IMR-90 (cell line): ENCODE results near the gene SLC2A10. TPM values are rescaled to one million over a fixed set of nuclear protein-coding genes. Genes with fewer than 3 reads are reported as not detected.

Source experiments
- ATAC-seq: fragments of 200-7000 bp; cut with Tn5 transposase; 2 replicates; pipeline ENCODE4 v1.9.1; 2020; ENCODE audit warnings: low read depth, mild to moderate bottlenecking, moderate library complexity
- BruUV-seq: library from RNA; stranded (reverse); fragments of 400-500 nt; replicated peaks from 2 replicates; lab custom pipeline; 2021; lab: Mats Ljungman, UMichigan
- CTCF ChIA-PET: fragments of 300-600 bp; formaldehyde crosslinking; extraction: SDS; loops from one replicate; lab custom pipeline; 2021; ENCODE audit warnings: antibody characterized with exemption; lab: Yijun Ruan, JAX
- POLR2A ChIA-PET: fragments of 300-600 bp; sonication (Branson Sonifier 250); formaldehyde crosslinking; loops from one replicate; lab custom pipeline; 2022; ENCODE audit warnings: antibody characterized with exemption; ENCODE audit not compliant: unreplicated experiment; lab: Charles Lee
- DNase-seq: peaks from one replicate; pipeline ENCODE4 v3.0.0; 2013
- H2AFZ ChIP-seq: replicated peaks from 2 replicates; pipeline ENCODE3; 2013; ENCODE audit warnings: low read length, mild to moderate bottlenecking; ENCODE audit not compliant: poor library complexity
- H2AK5ac ChIP-seq: 2 replicates; pipeline ENCODE4 v1.6.1; 2013; ENCODE audit warnings: low read depth, low read length, inconsistent platforms
- H2AK9ac ChIP-seq: replicated peaks from 2 replicates; pipeline ENCODE3; 2013; ENCODE audit warnings: mild to moderate bottlenecking, low read depth, low read length, moderate library complexity; ENCODE audit not compliant: poor library complexity
- H2BK120ac ChIP-seq: 2 replicates; pipeline ENCODE4 v1.6.1; 2013; ENCODE audit warnings: low read depth, low read length, inconsistent platforms
- H2BK15ac ChIP-seq: 3 replicates; pipeline ENCODE4 v1.6.1; 2013; ENCODE audit warnings: low read depth, low read length, inconsistent platforms
- H2BK20ac ChIP-seq: 2 replicates; pipeline ENCODE4 v1.6.1; 2013; ENCODE audit warnings: low read depth, mild to moderate bottlenecking, inconsistent platforms, low read length, moderate library complexity
- H2BK5ac ChIP-seq: 2 replicates; pipeline ENCODE4 v1.6.1; 2013; ENCODE audit warnings: mild to moderate bottlenecking, low read depth, low read length, inconsistent platforms; ENCODE audit not compliant: poor library complexity, severe bottlenecking
- H3K14ac ChIP-seq: replicated peaks from 2 replicates; pipeline ENCODE4 v1.6.1; 2013; ENCODE audit warnings: low read depth, low read length, inconsistent platforms
- H3K18ac ChIP-seq: 2 replicates; pipeline ENCODE4 v1.6.1; 2013; ENCODE audit warnings: low read depth, low read length, control low read depth
- H3K23ac ChIP-seq: 2 replicates; pipeline ENCODE4 v1.6.1; 2013; ENCODE audit warnings: low read depth, low read length, inconsistent platforms
- H3K27ac ChIP-seq: 2 replicates; pipeline ENCODE4 v1.5.1; 2013; ENCODE audit warnings: mild to moderate bottlenecking, control low read depth, low read length; ENCODE audit not compliant: insufficient read depth
- H3K27me3 ChIP-seq: 2 replicates; pipeline ENCODE4 v1.6.1; 2013; ENCODE audit warnings: low read length; ENCODE audit not compliant: control insufficient read depth, insufficient read depth
- H3K36me3 ChIP-seq: 2 replicates; pipeline ENCODE4 v1.6.1; 2013; ENCODE audit warnings: low read length, mixed read lengths; ENCODE audit not compliant: control insufficient read depth, insufficient read depth
- H3K4ac ChIP-seq: 2 replicates; pipeline ENCODE4 v1.6.1; 2013; ENCODE audit warnings: low read depth, low read length, inconsistent platforms
- H3K4me1 ChIP-seq: 2 replicates; pipeline ENCODE4 v1.6.1; 2013; ENCODE audit warnings: low read length, mixed read lengths; ENCODE audit not compliant: control insufficient read depth, insufficient read depth
- H3K4me2 ChIP-seq: 2 replicates; pipeline ENCODE4 v1.6.1; 2013; ENCODE audit warnings: low read depth, mild to moderate bottlenecking, control low read depth, low read length, moderate library complexity
- H3K4me3 ChIP-seq: 2 replicates; pipeline ENCODE4 v1.5.1; 2013; ENCODE audit warnings: low read depth, mild to moderate bottlenecking, control low read depth, low read length, moderate library complexity; ENCODE audit not compliant: insufficient read depth
- H3K56ac ChIP-seq: 2 replicates; pipeline ENCODE4 v1.6.1; 2013; ENCODE audit warnings: low read length, inconsistent platforms; ENCODE audit not compliant: insufficient read depth; ENCODE audit errors: extremely low read depth
- H3K79me1 ChIP-seq, 2 experiments: 2 replicates each; pipeline ENCODE4 v1.6.1; 2013; ENCODE audit warnings: low read length in 2 of 2, inconsistent platforms in 1 of 2, low read depth in 1 of 2
- H3K9ac ChIP-seq: 2 replicates; pipeline ENCODE4 v1.6.1; 2013; ENCODE audit warnings: low read depth, low read length, control low read depth
- H3K9me1 ChIP-seq: 2 replicates; pipeline ENCODE4 v1.6.1; 2013; ENCODE audit warnings: low read length, inconsistent platforms; ENCODE audit not compliant: insufficient read depth
- H3K9me3 ChIP-seq: 2 replicates; pipeline ENCODE4 v1.6.1; 2013; ENCODE audit warnings: low read length; ENCODE audit not compliant: control insufficient read depth, insufficient read depth
- H4K20me1 ChIP-seq: 2 replicates; pipeline ENCODE4 v1.6.1; 2013; ENCODE audit warnings: low read length, inconsistent platforms; ENCODE audit not compliant: insufficient read depth
- H4K5ac ChIP-seq: 2 replicates; pipeline ENCODE4 v1.6.1; 2013; ENCODE audit warnings: mild to moderate bottlenecking, low read depth, low read length, control low read depth
- H4K8ac ChIP-seq, 2 experiments: 2 replicates each; pipeline ENCODE4 v1.6.1; 2013; ENCODE audit warnings: low read depth in 2 of 2, low read length in 2 of 2, control low read depth in 1 of 2, inconsistent platforms in 1 of 2
- H4K91ac ChIP-seq: 2 replicates; pipeline ENCODE4 v1.6.1; 2013; ENCODE audit warnings: low read depth, low read length, inconsistent platforms; ENCODE audit not compliant: insufficient read depth
- BHLHE40 ChIP-seq: fragments of 150-350 bp; IDR thresholded peaks from 2 replicates; pipeline ENCODE4 v1.6.1; 2016; ENCODE audit warnings: mild to moderate bottlenecking, low read depth, low read length
- CEBPB ChIP-seq: IDR thresholded peaks from 2 replicates; pipeline ENCODE4 v1.6.1; 2012; ENCODE audit warnings: low read depth, low read length, improper control_type of control experiment
- CHD1 ChIP-seq: IDR thresholded peaks from 2 replicates; pipeline ENCODE4 v1.6.1; 2012; ENCODE audit warnings: low read depth, low read length, improper control_type of control experiment
- ELK1 ChIP-seq: fragments of 150-350 bp; IDR thresholded peaks from 2 replicates; pipeline ENCODE4 v1.6.1; 2016; ENCODE audit warnings: low read depth, mild to moderate bottlenecking, low read length, moderate library complexity, borderline replicate concordance
- FOS ChIP-seq: fragments of 150-350 bp; IDR thresholded peaks from 2 replicates; pipeline ENCODE4 v1.6.1; 2016; ENCODE audit warnings: low read depth, low read length
- MAFK ChIP-seq: IDR thresholded peaks from 2 replicates; pipeline ENCODE4 v1.6.1; 2012; ENCODE audit warnings: low read depth, low read length, improper control_type of control experiment
- MAZ ChIP-seq: IDR thresholded peaks from 2 replicates; pipeline ENCODE4 v1.6.1; 2012; ENCODE audit warnings: low read depth, mild to moderate bottlenecking, low read length, improper control_type of control experiment, moderate library complexity, borderline replicate concordance
- MXI1 ChIP-seq: IDR thresholded peaks from 2 replicates; pipeline ENCODE4 v1.6.1; 2012; ENCODE audit warnings: low read depth, mild to moderate bottlenecking, low read length, moderate library complexity, borderline replicate concordance
- NFE2L2 ChIP-seq: fragments of 150-350 bp; IDR thresholded peaks from 2 replicates; pipeline ENCODE4 v1.6.1; 2016; ENCODE audit warnings: low read depth, mild to moderate bottlenecking, low read length
- POLR2A ChIP-seq: IDR thresholded peaks from 2 replicates; pipeline ENCODE4 v1.6.1; 2012; ENCODE audit warnings: mild to moderate bottlenecking, low read depth, low read length
- RAD21 ChIP-seq: IDR thresholded peaks from 2 replicates; pipeline ENCODE4 v1.6.1; 2012; ENCODE audit warnings: low read length, improper control_type of control experiment
- RCOR1 ChIP-seq: IDR thresholded peaks from 2 replicates; pipeline ENCODE4 v1.6.1; 2012; ENCODE audit warnings: mild to moderate bottlenecking, low read length, improper control_type of control experiment; ENCODE audit not compliant: insufficient replicate concordance
- RFX5 ChIP-seq: IDR thresholded peaks from 2 replicates; pipeline ENCODE4 v1.8.0; 2012; ENCODE audit warnings: low read depth, mild to moderate bottlenecking, low read length, moderate library complexity
- SMC3 ChIP-seq: fragments of 150-350 bp; IDR thresholded peaks from 2 replicates; pipeline ENCODE4 v1.6.1; 2016; ENCODE audit warnings: low read depth, mild to moderate bottlenecking, antibody characterized with exemption, low read length, moderate library complexity
- USF2 ChIP-seq: fragments of 150-350 bp; IDR thresholded peaks from 2 replicates; pipeline ENCODE4 v1.6.1; 2017; ENCODE audit warnings: mild to moderate bottlenecking, antibody characterized with exemption, low read length, low read depth
- WGBS, 2 experiments: methylation state at CpG; one replicate each; pipeline versions ENCODE4 v1.1.5 to v1.1.7; 2013; ENCODE audit warnings: missing lambda C conversion rate in 2 of 2; ENCODE audit not compliant: insufficient read length in 1 of 2; ENCODE audit errors: extremely low coverage in 2 of 2; 5-methylcytosine and 5-hydroxymethylcytosine counted together
- dilution Hi-C: fragments of 300-500 bp; cut with HindIII; formaldehyde crosslinking; loops from one replicate; pipeline ENCODE4 v1.14.3; 2018; ENCODE audit warnings: low sequenced_read_pairs; ENCODE audit not compliant: unreplicated experiment
- in situ Hi-C: fragments of 300-500 bp; cut with MboI; formaldehyde crosslinking; loops from 3 replicates; pipeline ENCODE4 v1.14.3; 2019; ENCODE audit warnings: low sequenced_read_pairs, inconsistent platforms, mixed read lengths
- intact Hi-C: fragments of 100-400 bp; cut with micrococcal nuclease; formaldehyde crosslinking; loops from 2 replicates; pipeline ENCODE4 v1.10.0; 2022
- polyA plus RNA-seq, 3 experiments: library from polyadenylated mRNA; depleted of rRNA; stranded (reverse); fragments of >200 nt; gene quantifications; 2 replicates each; pipeline ENCODE4 v1.2.3, GENCODE V29; 2012; ENCODE audit warnings: low replicate concordance in 1 of 3
- total RNA-seq: library from RNA; depleted of rRNA; stranded (reverse); fragments of >200 nt; gene quantifications from 2 replicates; pipeline ENCODE4 v1.2.3, GENCODE V29; 2012
- TF ChIP-seq, protein P1 (sequence below): conservative IDR thresholded peaks from 2 replicates; pipeline ENCODE4 v1.5.1; 2012; ENCODE audit warnings: mild to moderate bottlenecking, low read depth, low read length, improper control_type of control experiment

The SLC2A10 gene
- total and polyA plus RNA-seq, 2 of the 4 experiments (the other 2 are of a cell fraction), result 15.2 to 22.0 TPM

GRCh38 chr20:46724343-46724959 is 15.0 kb downstream of the SLC2A10 start:
- BruUV-seq, result no TSS peak

More at GRCh38 chr20:46724343-46724959, 15.0 kb downstream of the SLC2A10 start:
- Histone ChIP-seq H3K18ac (no peak overlapping the region), H3K23ac (no peak overlapping the region), H4K5ac (no peak overlapping the region), H3K56ac (no peak overlapping the region), H2BK15ac (no peak overlapping the region), H2AK9ac (no peak overlapping the region), H3K79me1 (peaks cover 8 to 44% of the 10 kb centered on the region in 2 experiments), H3K4me1 (no peaks in the 10 kb centered on the region), H3K4ac (no peak overlapping the region), H2AK5ac (no peak overlapping the region), H4K8ac (no peak overlapping the region), H4K20me1 (peaks cover 10% of the 10 kb centered on the region; the same call in 1 of the 2 replicates), H2AFZ (no peak overlapping the region), H3K14ac (no peak overlapping the region), H4K91ac (no peak overlapping the region), H2BK5ac (peak overlapping the region; percentile 69), H2BK20ac (no peak overlapping the region), H3K4me2 (no peak overlapping the region), H3K4me3 (no peak overlapping the region), H3K27ac (no peak overlapping the region), H3K9me1 (peaks cover 9% of the 10 kb centered on the region), H3K36me3 (peaks cover 48% of the 10 kb centered on the region), H2BK120ac (no peak overlapping the region), H3K27me3 (no peaks in the 10 kb centered on the region), H3K9ac (no peak overlapping the region), H3K9me3 (peaks cover 7% of the 10 kb centered on the region)
- TF ChIP-seq CHD1 (no peak), POLR2A (no peak), ELK1 (no peak), RFX5 (no peak), CEBPB (no peak), BHLHE40 (no peak), NFE2L2 (no peak), MXI1 (no peak), SMC3 (no peak), RCOR1 (no peak), USF2 (no peak), FOS (no peak), RAD21 (no peak), MAFK (no peak), MAZ (no peak)
- TF ChIP-seq, protein P1, sequence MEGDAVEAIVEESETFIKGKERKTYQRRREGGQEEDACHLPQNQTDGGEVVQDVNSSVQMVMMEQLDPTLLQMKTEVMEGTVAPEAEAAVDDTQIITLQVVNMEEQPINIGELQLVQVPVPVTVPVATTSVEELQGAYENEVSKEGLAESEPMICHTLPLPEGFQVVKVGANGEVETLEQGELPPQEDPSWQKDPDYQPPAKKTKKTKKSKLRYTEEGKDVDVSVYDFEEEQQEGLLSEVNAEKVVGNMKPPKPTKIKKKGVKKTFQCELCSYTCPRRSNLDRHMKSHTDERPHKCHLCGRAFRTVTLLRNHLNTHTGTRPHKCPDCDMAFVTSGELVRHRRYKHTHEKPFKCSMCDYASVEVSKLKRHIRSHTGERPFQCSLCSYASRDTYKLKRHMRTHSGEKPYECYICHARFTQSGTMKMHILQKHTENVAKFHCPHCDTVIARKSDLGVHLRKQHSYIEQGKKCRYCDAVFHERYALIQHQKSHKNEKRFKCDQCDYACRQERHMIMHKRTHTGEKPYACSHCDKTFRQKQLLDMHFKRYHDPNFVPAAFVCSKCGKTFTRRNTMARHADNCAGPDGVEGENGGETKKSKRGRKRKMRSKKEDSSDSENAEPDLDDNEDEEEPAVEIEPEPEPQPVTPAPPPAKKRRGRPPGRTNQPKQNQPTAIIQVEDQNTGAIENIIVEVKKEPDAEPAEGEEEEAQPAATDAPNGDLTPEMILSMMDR, result no peak
- ChIA-PET POLR2A (no interaction called here), CTCF (no interaction called here)
- in situ Hi-C loops, result no loop called here
- ATAC-seq (no peak), DNase-seq (no peak)
- no CpG with 5 or more reads among the region's 1 CpG for WGBS, 2 experiments
- dilution Hi-C loops, result no loop called here
- intact Hi-C loops, result no loop called here
